Activated T-cell treated with anti-CD3 and anti-CD28 coated beads, Interleukin-2, amount 50 U/mL, for 48 hours (primary cell): Measurements from ENCODE around the gene CKLF.
A peak's percentile ranks its signal among the peaks of the same experiment; 100 is the strongest.
"Not testable (repeated sequence)": the region's sequence is repeated elsewhere in the genome, so short reads cannot be mapped to it uniquely, and the experiment has no call there.

ENCODE experiments used
- DNase-seq, 2 experiments: peaks; one replicate each; pipeline ENCODE4 v3.0.0-alpha.2; 2020

The CKLF gene

GRCh38 chr16:66552286-66553177 lies at the start of gene CKLF:
Gene CKLF, plus strand, starts transcription at chr16:66552576. Its CDS starts 140 bp downstream, at chr16:66552716.
- DNase-seq, result peak; percentile 94 to 95

DNA sequence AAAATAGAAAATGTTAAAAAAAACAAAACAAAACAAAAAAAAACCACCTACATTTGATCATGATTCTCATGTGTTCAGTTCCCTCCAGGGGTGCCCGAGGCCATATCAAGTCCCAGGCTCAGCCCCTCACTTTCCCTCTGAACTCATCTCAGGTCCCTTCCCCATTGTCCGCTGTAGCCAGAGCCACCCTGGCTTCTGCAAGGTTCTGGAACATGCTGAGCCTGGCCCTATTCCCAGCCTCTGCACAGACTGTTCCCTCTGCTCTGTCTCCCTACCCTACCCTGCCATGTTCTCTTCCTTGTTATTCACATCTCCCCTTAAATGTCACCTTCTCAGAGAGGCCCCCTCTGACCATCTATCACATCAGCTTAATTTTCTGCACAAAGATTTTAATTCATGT lies 49.3 kb upstream of the CKLF start:
- DNase-seq, result no peak

DNA sequence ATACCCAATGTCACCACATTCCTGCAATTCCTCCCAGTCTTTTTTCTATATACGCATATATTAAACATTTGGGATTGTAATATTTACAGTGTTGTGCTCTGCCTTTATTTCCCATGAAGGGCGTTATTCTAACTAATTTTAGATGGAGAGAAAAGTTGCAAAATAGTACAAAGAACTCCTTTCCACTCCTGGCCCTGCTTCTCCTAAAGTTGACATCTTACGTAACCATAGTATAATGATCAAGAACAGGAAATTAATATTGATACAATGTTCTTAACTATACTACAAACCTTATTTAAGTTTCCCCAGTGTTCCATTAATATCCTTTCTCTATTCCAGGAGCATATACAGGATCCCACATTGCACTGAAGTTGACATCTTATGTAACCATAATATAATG lies 48.8 kb upstream of the CKLF start:
- no peak for DNase-seq

GRCh38 chr16:66507731-66508239 lies 44.6 kb upstream of the CKLF start:
- DNase-seq, result no peak

DNA sequence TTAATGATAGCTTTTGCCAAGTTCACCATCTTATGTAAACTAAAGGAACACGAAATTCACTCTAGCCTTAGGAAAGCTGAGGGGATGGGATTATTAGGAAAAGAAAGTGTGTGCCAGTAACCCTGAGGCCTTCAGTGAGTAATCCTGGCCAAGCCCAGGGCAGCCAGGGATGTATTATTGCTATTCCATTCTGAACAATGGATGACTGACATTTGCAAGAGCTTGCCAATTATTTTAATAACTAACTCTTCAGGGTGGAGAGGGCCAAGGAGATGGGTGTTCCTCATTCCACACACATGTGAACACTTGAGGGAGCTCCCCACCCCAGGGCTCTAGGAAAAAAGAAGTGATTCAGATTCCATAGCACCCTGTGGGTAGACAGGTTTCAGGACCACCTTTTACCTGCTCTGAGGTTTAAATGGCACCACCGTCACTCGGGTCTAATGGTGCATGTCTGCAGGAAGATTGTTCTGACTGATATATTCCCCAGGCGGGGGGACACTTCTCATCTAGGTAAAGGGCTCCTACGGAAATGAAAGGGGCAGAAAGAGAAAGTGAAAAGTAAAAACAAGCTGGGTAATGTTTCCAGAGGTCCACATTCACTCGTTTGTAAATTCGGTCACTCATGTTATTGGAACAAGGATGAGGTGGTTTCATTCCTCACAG lies 44.0 kb upstream of the CKLF start:
- no peak for DNase-seq

DNA sequence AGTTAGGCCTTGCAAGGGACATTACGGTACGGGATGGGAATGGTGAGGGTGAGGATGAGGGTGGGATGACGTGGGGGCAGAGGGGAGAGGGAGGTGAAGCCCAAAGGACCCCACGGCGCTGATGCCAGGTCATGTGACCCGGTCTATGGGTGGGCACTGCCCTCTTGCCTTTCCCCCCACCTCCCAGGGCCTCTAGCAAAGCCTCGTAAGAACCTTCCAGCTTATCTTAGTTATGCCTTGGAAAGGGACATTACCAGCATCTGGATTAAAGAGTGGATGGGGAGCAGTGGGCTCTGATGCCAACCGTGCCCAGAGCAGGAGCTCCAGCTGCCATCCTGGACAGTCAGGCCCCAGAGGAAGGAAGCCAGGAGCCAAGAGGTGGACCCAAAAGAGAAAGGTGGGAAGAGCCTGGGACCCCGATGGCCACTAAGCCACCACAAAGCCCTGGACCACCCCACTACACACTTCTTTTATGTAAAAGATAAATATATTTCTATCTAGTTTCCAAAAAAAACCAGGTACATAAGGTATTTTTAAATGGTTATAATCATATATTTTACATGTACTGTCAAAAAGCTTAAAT lies 43.4 kb upstream of the CKLF start:
- DNase-seq, result no peak

- no peak for DNase-seq
Observed at GRCh38 chr16:66509576-66509975, 42.8 kb upstream of the CKLF start.

DNA sequence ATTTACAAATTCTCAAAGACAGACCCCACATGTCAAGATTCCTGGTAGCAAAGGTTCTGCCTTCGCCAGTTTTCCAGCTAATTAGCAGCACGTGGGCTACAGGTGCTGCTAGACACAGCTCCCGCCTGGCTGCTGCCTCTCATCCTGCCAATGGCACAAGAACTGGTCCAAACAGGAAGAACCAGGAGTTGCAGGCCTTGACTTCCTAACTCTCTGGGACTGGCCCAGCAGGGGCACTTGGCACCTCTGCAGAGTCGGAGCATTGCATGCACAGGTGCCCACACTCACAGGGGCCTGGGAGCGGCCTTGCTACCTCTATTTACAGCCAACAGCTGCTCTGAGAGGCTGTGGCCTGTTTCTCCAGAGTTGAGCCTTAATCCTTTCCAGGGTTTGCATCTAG lies 42.1 kb upstream of the CKLF start:
- DNase-seq, result no peak

DNA sequence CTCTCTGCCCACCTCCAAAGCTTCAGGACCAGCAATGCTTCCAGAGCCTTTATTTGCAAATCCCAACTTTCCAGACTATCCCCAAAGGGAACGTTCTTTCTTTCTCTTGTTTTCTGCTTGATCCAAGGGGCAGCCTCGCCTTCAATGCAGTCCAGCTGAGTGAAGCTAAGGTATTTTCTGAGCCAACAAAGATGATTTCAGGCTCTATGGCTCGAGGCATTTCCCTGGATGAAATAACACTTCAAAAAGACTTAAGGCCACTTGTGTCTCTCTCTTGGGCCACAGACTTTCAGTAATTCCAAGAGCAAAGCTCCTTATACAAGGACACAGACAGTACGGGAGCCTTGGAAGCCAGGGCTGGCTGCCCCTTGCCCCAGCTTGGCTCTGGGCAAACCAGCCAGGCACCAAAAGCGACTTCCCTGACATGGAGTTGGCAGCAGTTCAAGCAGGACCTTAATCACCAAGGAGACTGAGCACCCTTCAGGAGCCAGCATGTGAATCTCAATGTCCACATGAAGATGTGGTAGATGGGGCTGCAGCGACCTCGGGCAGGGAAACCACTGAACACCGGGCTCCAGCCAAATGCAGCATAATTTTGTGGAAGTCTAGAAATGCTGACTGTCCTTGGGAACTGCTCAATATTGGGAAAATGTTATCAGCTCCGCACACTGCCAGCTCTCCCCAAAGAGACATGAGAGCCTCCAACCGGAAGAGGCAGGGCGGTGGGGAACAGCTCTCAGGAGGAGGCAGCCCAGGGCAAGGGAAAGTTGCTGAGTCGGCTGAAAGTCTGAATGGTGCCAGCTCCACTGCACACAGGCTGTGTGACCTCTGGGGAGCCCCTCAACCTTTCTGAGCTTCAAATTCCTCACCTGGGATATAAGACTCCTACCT lies 41.4 kb upstream of the CKLF start:
- no peak for DNase-seq

- DNase-seq, result no peak
Observed at GRCh38 chr16:66511602-66512271, 40.6 kb upstream of the CKLF start.

GRCh38 chr16:66512272-66513110 lies 39.9 kb upstream of the CKLF start:
- DNase-seq, result no peak

DNA sequence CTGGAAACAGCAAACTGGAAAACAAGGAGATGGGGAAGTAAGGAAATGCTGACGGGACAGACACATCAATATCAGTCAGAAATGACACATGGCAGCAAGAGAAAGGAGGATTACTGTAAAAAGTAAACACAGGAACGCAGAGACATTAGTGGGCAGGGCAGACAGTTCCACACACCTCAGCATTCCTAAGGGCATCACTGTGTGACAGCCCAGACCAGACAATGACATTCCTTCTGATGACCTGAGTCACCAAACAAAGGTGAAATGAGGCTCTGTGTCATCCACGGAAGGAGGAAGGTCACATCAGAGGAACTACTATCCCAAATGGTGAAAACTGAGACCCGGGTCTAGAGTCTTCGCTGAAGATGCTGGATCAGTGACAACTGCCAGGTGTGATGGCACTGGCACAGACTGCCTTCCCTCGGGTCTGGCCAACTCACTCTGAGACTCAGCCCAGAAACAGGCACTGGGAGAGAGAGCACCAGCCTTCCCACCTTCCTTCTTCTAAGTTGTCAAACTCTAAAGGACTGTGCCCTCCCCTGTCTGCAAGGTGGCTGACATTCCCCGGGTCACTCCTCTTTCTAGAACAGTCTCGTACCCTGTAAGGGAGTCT lies 39.2 kb upstream of the CKLF start:
- DNase-seq, result no peak

DNA sequence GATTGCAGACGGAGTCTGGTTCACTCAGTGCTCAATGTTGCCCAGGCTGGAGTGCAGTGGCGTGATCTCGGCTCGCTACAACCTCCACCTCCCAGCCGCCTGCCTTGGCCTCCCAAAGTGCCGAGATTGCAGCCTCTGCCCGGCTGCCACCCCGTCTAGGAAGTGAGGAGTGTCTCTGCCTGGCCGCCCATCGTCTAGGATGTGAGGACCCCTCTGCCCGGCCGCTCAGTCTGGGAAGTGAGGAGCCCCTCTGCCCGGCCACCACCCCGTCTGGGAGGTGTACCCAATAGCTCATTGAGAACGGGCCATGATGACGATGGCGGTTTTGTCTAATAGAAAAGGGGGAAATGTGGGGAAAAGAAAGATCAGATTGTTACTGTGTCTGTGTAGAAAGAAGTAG lies 38.0 kb upstream of the CKLF start:
- not testable (repeated sequence) for DNase-seq

- not testable (repeated sequence) for DNase-seq
Observed at GRCh38 chr16:66514980-66515595, 37.3 kb upstream of the CKLF start.

DNA sequence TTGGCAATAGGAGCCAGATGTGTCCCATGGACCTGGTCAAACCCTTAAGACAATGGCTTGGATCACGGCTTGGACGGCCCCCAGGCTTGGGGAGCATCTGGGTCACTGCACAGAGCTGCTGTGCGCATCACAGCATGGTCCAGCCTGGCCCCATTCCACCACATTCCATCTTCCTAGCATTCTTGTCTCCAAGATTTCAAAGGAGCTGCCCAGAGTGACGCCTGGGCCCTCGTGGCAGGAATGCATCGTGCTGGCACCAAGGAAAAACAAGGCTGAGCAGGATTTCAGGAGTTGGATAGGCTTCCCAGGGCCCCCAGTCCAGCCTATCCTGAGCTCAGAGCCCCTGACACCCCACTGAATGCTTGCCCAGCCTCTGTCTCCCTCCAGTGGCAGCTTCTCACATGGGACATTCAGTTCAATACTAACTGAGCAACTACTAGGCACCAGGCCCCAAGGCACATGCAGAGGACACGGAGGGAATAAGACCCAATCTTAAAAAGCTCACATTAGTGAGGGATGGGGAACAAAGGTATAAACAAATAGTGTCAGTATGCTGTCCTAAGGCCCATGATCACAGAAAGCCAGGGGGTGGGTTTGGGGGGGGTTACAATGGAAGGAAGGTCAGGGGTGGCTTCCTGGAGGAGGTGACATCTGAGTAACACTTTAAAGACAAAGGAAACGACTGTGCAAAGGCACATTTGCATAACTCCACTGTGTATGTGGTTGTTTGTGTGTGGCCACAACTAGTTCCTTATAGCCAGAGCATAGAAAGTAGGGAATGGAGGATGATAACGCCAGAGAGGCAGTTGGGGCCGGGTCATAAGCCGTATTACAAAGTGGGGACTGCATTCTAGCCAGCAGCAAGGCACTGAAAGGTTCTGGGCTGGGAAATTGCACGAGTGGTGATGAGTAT lies 36.5 kb upstream of the CKLF start:
- peak; percentile 47 to 57 for DNase-seq

DNA sequence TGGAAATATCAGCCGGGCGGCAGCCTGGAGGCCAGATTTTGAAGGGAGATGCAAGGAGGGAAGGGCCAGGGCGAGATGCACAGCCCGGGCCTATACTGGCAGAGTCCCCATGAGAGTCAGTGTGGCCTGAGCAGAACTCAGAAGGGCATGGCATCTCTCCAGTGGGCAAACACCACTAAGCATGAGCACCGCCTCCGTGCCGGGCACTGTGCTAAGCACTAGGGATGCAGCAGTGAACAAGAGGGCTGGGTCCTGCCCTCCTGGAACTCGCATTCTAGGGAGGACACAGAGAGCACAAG lies 35.9 kb upstream of the CKLF start:
- no peak for DNase-seq

- peak; percentile 87 to 88 for DNase-seq
Observed at GRCh38 chr16:66516808-66517585, 35.4 kb upstream of the CKLF start.

GRCh38 chr16:66517586-66518263 lies 34.7 kb upstream of the CKLF start:
- peak in 1 of 2 experiments; percentile 43 for DNase-seq
